ENCODE measurements around the gene ARTN.

The ARTN gene

DNA sequence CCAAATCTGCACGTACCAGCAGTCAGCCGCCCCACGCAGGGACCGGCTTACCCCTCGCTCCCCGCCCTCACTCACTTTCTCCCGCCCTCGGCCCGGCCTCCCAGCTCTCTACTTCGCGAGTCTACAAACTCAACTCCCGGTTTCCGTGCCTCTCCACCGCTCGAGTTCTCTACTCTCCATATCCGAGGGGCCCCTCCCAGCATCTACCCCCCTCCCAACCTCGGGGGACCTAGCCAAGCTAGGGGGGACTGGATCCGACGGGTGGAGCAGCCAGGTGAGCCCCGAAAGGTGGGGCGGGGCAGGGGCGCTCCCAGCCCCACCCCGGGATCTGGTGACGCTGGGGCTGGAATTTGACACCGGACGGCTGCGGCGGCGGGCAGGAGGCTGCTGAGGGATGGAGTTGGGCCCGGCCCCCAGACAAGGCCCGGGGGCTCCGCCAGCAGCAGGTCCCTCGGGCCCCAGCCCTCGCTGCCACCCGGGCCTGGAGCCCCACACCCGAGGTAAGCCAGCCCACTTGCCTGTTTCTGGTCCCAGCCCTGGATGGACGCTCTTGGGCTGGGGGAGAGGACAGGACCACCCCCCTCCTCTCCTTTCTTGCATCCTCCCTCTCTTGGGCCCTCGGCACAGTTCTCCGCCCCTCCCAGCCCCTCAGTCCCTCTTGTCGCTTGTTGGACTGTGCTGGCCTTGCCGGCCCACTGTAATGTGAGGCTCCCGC is at the start of gene ARTN:
ARTN (plus strand) TSS at position 416 of the 715 bp plus-strand sequence. CDS start 1,856 bp downstream, outside the sequence.
- no peak for DNase-seq (ENCODE audit: low spot score)

DNA sequence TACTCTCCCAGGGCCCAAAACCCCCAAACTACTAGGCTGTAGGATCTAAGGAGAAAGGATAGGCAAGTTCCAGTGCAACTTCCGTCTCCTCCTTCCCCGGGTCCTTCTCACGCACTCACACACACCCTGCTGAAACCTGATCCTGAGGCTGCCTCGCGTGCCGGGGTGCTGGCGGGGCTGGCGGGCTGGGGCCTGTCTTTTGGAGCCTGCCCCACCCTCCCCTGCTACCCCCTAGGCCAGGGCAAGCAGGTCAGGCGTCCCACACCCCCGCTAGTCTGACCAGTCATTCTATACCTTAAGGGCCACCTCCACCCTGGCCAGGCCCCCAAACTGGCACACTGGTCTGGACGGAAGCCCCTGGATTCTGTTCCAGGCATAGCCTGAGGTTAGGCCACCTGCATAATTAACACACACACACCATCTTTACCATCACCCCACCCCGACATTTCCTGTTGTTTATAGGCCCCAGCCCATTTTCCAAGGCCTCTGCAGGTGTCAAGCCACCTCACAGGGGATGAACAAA is 48.3 kb upstream of the ARTN start:
- DNase-seq (ENCODE audit: low spot score): no peak

DNA sequence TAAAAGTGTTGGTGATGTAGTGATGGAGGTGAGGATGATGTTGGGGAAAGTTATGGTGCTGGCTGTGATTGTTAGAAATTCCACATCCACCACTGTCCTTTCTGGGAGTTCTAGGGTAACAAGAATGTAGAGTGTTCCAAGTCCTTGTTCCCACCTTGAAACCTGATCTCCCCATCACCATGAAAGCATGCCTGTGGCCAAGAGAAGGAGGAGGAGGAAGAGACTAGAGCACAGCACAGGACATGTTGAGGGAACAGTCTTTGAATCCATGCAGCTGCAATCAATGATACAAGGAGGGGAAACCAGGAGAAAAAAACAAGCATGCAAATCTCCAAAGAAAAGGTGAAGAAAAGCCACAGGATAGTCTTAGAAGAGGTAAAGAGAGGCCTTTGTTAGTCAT is 45.9 kb upstream of the ARTN start:
- no peak for DNase-seq (ENCODE audit: low spot score)

- DNase-seq (ENCODE audit: low spot score): no peak
Measured at GRCh38 chr1:43890815-43891214, 42.8 kb upstream of the ARTN start.

DNA sequence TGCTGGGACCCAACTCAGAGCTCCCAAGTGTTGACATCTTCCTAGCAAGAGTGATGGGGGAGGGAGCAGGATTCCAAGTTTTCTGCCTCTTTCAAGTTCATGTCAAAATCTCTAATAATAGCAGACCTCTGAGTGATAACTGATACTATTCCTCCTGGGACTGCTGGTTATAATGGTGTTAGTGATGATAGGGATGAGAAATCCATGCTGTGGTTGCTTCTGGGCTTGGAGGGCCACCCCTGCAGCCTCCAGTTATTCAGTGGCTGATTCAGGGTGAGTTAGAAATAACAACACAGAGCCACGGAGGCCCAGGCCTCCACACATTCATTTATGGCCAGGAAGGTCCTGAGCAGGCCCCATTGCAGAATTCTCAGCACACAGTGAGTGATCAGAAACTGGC is 40.6 kb upstream of the ARTN start:
- no peak for DNase-seq (ENCODE audit: low spot score)

GRCh38 chr1:43898981-43899380 is 34.6 kb upstream of the ARTN start:
- DNase-seq (ENCODE audit: low spot score): no peak

DNA sequence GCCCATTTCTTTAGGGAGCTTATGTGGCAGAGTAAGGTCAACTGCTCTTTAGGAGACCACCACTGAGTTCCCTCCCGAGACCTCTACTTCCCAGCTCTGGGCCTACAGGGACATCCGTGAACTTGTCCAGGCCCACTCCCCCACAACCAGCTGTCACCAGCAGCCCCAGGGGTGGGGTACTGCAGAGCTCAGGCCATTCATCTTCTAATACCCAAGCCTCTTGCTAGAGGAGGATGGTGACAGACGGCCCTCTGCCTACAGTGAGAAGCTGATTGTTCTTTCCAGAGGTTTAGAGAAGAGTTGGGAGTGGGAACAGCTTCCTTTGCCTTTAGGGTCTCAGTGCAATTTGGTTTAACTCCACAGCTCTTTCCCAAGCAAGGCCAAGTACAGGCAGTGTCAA is 33.2 kb upstream of the ARTN start:
- DNase-seq (ENCODE audit: low spot score): no peak

DNA sequence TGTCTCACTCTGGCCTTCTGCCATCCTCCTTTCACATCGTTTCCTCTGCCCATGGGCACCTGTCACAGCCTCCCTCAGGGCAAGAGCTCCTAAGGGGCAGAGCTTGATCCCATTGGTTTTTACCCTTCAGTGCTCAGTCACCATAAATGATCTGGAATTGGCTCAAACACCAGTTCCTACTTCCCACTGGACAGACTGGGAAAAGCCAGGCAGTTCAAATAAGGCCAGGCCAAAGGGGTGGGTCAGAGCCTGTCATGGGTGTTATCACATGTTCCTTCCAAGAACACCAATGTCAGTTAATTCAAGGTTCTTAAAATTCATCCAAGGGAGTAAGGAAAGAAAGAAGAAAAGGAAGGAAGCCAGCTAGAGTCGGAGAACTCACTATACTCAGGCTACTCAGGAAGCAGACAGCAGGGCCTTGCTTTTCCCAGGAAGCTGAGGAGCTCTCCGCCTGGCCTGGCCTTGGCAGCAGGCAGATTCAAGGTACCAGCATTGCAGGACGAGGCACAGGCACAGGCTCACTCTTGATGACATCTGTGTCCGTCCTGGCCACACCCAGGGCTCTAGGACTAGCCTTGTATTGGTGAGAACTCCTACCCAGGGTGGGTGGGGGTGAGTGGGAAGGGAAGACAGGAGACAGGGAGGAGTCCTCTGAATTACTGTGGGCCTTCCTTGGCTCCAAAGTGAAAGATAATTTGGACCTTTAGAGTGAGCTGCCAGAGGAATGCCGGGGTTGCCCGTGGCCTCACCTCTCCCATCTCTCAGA is 32.2 kb upstream of the ARTN start:
- no peak for DNase-seq (ENCODE audit: low spot score)

DNA sequence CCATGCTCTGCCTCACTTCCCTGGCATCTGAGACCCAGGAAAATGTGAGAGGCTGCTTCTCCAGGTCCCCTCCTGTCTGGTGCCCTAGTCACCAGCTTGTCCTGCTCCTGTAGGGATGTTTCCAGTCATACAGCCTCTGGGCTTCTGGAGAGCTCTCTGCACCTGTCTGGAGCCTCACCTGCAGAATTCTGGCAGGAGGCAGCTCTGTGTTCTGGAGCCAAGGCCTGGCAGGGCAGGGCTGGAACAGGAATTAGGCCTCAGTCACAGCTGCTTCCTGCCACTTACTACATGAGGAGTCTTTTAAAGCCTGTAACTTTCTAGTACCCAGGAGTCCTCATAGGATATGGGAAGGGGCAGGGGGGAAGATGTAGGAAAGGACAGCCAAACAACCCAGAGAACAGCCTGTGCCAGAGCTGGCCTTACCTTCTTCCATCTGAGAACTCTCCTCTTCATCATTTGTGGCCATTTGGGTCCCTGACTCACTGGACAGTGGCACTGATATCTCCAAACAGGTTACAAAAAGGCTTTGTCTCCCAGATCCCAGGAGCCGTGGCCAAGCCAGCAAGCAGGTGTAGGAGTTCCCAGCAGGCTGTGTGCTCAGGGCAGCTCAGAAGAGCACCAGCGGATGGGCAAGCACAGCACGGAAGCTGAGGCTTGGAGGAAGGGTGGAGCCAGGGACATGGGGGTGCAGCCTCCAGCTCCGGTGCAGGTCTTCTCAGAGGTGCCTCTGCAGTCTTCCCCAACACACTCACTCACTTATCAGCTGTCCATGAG is 31.4 kb upstream of the ARTN start:
- DNase-seq (ENCODE audit: low spot score): no peak

DNA sequence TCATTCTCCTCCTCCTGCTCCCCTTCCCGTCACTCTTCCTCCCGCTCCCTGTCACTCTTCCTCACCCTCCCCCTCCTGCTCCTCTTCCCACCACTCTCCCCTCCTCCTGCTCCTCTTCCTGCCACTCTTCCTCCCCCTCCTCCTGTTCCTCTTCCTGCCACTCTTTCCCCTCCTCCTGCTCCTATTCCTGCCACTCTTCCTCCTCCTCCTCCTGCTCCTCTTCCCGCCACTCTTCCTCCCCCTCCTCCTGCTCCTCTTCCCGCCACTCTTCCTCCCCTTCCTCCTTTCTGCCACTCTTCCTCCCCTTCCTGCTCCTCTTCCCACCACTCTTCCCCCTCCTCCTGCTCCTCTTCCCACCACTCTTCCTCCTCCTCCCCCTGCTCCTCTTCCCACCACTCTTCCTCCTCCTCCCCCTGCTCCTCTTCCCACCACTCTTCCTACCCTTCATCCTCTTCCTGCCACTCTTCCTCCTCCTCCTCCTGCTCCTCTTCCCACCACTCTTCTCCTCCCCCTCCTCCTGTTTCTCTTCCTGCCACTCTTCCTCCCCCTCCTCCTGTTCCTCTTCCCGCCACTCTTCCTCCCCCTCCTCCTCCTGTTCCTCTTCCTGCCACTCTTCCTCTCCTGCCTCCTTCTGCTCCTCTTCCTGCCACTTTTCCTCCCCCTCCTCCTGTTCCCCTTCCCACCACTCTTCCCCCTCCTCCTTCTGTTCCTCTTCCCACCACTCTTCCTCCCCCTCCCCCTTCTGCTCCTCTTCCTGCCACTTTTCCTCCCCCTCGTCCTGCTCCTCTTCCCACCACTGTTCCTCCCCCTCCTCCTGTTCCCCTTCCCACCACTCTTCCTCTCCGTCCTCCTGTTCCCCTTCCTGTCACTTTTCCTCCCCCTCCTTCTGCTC is 28.7 kb upstream of the ARTN start:
- DNase-seq (ENCODE audit: low spot score): no peak

DNA sequence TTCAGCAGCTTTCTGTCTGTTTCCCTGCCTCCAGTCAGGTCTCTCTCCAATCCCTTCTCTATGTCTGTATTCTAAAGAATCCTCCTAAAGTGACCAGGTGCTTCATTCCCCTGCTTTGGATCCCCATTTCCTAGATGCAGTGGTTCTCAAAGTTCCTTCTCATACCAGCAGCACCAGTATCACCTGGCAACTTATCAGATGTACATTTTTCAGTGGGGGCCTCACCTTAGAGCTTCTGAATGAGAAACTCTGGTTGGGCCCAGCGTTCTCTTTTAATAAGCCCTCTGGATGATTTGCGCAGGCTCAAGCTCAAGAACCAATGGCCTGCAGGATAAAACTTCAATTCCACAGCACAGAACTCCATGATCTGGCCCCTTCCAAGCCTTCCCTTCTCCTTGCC is 25.4 kb upstream of the ARTN start:
- no peak for DNase-seq (ENCODE audit: low spot score)

DNA sequence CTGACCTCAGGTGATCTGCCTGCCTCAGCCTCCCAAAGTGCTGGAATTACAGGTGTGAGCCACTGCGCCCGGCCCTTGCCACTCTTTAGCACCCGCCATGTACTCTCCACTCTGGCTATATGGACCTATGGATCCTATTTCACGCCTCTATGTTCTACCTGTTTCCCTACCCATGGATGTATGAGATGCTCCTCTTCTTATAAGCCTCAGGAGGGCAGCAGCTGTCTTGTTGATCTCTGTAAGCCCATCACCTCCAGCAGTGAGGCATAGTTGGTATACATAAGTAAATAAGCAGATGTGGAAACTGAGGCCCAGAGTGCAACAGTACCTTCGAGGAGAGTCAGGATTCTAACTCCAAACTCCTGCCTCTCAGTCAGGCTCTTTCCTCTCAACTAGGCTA is 24.7 kb upstream of the ARTN start:
- no peak for DNase-seq (ENCODE audit: low spot score)

DNA sequence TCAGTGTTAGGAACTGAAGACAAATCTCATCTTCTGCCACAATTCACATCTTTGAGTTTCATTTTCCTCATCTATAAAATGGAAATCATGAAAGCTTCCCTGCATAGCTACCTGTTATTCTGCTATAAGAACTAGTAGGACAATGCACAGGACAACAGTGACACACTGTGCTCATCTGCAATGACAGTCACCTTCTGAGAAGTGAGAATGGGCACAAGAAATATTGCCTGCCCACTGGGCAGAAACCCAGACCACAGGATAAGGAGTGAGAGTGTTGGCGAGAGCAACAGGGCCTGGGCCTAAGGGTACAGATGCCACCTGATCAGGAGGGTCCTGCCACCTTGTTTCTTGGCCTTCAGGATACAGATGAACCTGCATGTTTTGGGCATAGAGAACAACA is 23.3 kb upstream of the ARTN start:
- DNase-seq (ENCODE audit: low spot score): no peak

DNA sequence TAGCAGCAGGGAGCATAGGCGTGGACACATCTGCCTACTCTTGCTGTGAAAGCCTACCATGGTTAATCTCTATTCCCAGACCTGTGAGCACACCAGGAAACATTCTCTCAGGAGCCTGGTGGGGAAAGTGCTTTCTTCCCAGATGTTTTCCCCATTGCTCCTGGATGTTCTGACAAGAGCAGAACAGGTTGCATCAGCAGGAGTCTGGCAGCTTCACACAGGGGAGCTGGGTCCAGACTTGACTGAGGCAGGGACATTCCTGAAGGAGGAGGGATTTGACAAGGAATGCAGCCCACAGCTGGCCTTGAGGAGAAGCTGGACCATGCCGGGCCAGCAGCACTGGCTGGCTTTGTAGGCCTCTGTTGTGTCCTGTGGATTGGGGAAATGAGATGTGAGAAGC is 21.0 kb upstream of the ARTN start:
- no peak for DNase-seq (ENCODE audit: low spot score)

DNA sequence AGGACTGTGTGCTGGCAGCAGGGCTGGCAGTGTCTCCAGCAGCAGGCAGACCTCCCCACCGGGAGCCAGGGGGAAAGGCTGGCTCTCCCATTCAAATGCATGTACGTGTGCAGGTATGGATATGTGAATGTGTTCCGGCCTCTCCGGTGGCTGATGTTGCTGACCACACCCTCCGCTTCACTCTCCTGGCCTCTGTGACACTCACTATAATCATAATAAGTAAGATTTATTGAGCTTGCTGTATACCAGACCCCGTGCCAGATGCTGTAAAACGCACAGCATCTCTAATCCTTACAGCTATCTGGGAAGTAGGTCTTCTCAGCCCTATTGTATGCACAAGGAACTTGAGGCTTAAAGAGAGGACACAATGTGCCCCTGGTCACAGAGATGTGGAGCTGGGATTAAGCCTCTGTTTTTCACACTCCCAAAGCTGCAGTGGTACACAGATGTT is 20.5 kb upstream of the ARTN start:
- no peak for DNase-seq (ENCODE audit: low spot score)

- no peak for DNase-seq (ENCODE audit: low spot score)
Measured at GRCh38 chr1:43913666-43914360, 19.8 kb upstream of the ARTN start.

- DNase-seq (ENCODE audit: low spot score): no peak
Measured at GRCh38 chr1:43914576-43915525, 18.8 kb upstream of the ARTN start.

GRCh38 chr1:43919906-43920305 is 13.7 kb upstream of the ARTN start:
- DNase-seq (ENCODE audit: low spot score): no peak

DNA sequence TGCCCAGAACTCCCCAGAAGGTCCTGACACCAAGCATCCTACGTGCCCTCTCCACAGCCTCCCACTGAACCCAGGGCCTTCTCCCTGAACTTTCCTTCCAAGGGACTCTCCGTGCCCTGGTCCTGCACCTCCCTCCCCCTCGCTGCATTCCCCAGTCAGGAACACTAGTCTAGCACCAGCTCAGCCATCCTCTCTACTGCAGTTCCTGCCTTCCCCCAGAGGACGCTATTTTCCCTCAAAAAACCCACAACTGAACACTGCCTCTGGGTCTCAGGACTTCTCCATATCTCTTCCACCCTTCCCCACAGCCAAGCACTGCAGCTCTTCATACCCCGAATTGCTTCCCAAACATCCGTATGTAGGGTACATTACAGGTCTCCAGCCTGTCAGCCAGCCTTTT is 12.6 kb upstream of the ARTN start:
- no peak for DNase-seq (ENCODE audit: low spot score)

- DNase-seq (ENCODE audit: low spot score): no peak
Measured at GRCh38 chr1:43924516-43924915, 9.1 kb upstream of the ARTN start.
